Brain pericyte (primary cell): Measurements from ENCODE around the gene ALCAM.
A peak's percentile ranks its signal among the peaks of the same experiment; 100 is the strongest.

Experiments used
- DNase-seq: peaks from one replicate; pipeline ENCODE4 v3.0.0-alpha.2; 2012; ENCODE audit warnings: low read depth, low spot score

ALCAM gene

GRCh38 chr3:105366326-105367062 lies at the start of gene ALCAM:
ALCAM (plus strand) TSS chr3:105366909.
- peak; percentile 99 for DNase-seq

DNA sequence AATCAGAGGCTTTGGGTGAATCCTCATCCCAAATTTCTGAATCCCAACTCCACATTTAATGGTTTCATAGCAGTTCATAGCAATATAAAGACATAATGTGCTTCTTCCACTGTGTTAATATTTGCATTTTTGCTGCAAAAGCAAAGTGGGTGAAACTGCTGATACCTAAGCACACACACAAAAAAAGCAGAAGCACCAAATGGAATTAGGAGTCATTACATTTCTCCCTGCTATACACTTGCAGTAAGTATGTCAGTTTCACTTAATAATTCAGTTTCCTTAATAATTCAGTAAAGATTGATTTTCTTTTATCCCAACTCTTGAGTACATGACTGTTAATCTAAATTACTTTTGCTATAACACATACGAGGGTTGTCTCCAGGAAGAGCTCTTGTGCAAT lies 48.9 kb upstream of the ALCAM start:
- DNase-seq = no peak

GRCh38 chr3:105322570-105323273 lies 44.0 kb upstream of the ALCAM start:
- DNase-seq = no peak

DNA sequence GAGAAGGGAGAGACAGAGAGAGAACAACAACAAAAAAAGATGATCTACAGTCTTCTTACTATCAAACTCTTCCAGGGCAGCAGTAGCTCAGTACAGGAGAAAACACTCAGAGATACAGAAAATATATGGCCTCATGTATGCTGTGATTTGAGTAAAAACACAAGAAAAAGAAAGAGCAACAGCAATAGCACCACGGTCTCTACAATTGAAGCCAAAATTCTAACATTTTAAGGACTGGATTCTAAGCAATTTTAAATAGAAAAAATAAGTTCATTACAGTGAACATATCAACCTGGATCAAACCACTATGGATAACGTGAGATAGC lies 43.5 kb upstream of the ALCAM start:
- no peak for DNase-seq

DNA sequence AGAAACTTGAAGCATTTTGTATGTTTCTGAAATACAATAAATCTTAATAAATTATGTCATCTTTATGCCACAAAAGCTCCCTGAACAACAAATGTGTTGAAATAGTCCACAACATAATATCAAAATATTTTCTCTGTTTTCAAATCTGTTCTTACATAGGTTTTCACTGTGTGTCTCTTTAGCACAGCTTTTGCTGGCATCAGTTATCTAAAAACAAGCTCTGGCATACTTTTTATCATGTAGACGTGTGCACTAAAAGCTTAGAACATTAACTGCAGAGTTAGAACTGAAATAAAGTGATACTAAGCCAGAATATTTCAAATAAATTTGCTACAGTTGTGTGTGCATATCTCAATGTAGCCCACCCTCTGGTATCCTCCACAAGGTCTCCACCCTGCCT lies 41.8 kb upstream of the ALCAM start:
- DNase-seq = no peak

DNA sequence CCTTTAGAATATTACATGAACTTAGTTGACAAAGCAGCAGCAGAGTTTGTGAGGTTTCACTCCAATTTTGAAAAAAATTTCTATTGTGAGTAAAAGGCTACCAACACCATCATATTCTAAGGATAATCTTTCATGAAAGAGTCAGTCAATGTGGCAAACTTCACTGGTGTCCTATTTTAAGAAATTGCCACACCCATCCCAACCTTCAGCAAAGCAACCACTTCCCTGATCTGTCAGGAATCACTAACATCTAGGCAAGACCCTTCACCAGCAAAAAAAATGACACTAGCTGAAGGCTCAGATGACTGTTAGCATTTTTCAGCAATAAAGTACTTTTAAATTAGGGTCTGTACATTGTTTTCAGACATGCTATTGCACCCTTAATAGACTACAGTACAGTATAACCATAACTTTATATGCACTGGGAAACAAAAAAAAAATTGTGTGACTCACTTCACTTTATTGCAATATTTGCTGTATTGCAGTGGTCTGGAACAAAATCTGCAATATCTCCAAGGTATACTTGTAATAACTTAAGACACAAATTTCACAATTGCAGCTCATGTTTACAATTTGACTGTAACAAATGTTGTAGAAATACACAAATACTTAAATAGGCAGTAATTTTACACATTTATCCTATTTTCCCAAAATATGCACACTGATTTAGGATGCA lies 38.9 kb upstream of the ALCAM start:
- DNase-seq = no peak

- DNase-seq = no peak
These were observed 38.4 kb upstream of the ALCAM start for GRCh38 chr3:105328338-105328730.

DNA sequence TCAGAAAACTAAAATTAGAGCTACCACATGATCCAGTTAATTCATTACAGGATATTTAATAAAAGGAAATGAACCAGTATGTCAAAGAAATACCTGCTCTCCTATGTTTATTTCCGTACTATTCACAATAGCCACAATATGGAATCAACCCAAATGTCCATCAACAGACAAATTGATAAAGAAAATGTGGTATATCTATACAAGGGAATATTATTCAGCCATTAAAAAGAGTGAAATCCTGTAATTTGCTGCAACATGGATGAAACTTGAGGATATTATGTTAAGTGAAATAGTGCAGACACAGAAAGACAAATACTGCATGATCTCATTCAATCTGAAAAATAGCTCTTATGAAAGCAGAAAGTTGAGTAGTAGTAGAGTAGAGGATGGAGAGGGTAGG lies 33.7 kb upstream of the ALCAM start:
- DNase-seq = no peak

GRCh38 chr3:105334138-105334882 lies 32.4 kb upstream of the ALCAM start:
- DNase-seq = no peak

DNA sequence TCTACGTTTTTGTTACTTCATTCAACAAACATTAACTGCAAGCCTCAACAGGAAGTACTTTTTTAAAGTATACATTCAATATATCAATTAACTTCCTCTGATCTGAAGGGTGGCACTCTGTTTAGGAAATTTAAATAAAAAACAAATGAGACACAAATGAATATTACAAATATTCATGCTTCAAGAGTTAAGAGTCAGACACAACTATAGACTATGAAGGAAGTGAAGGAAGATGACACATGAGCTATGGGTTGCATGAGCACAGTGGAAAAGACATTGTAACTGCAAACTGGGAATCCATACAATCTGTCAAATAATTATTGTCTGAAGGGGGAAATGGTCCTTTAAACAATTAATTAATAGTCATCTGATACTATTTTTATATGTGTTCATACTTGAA lies 26.8 kb upstream of the ALCAM start:
- no peak for DNase-seq

DNA sequence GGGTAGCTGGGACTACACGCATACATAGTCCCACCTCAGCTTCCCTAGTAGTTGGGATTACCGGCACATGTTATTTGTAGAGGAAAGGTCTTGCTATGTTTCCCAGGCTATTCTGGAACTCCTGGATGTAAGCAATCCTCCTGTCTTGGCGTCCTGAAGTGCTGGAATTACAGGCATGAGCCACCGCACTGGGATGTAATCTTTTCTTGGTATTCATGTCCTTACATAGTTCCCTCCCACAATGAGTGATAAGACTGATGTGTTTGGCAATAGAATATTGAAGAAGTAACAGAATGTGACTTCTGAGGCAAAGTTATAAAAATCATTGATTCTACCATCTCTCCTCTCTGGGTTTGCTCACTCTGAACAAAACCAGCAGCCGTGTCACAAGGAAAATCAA lies 22.7 kb upstream of the ALCAM start:
- DNase-seq = no peak

- DNase-seq = no peak
These were observed 21.6 kb upstream of the ALCAM start for GRCh38 chr3:105345156-105345555.

- no peak for DNase-seq
These were observed 18.9 kb upstream of the ALCAM start for GRCh38 chr3:105347625-105348302.

DNA sequence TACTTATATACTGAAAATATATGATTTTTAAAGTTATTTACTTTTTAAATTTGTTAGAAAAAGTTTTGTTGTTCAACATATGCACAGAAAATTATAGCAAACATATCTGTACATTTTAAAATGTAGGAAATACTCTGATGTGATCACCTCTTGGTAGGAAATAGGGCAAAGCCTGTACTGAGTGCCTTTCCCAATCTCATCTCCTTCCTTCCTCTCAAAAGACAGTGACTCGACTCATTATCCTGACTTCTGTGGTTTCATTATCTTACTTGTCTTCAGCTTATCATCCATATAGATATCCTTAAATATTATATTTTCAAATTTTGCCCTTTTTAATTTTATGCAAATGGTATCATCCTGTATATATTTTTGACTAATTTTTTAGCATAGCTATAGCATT lies 18.4 kb upstream of the ALCAM start:
- DNase-seq = no peak

DNA sequence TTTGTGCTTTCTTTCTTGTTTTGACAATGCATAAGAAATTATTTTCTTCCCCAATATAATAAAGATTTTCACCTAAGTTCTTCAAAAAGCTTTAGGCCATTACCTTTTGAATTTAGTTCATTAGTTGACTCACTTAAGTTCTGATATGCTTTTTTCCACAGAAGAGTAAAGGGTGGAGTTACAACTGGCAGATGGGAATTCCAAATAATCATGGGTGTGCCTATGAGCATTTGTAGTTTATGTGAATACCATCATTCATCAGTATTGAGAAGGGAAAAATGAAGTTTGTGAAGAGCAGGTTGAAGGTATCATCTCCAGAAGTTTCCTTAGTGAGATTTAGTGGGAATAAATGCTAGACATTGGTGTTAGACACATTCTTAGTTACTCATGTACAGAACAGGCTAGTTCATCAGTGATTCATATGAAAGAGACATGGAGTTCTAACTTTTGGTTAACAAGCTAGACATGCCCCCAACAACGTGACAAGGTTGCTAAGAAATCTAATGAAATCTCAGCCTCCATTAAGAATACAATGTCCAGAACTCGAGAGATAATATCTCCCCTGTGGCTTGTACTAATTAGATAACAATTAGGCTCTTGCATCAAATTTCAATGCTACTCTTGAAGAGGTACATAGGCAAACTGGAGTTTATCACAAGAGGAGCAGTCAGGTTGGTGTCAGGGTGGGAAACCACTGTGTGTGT lies 16.9 kb upstream of the ALCAM start:
- no peak for DNase-seq

GRCh38 chr3:105351821-105352220 lies 14.9 kb upstream of the ALCAM start:
- DNase-seq = no peak

DNA sequence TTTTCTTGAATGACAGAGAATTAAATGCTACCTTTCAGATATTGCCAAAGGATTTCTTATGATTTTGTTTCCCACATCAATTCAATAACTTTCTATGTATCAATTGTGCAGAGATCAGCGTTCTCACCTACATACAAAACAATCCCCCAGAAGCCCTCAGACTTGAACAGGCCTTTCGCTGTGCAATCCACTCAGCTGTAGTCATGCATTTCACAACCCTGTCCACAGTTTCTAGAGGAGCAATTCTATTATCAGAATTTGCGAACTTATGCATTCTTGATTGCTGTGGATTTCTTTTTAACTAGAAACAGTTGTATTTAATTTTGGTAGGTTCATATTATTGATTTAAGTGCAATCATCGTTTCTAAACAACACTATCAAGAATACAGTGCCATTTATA lies 13.7 kb upstream of the ALCAM start:
- DNase-seq = no peak

DNA sequence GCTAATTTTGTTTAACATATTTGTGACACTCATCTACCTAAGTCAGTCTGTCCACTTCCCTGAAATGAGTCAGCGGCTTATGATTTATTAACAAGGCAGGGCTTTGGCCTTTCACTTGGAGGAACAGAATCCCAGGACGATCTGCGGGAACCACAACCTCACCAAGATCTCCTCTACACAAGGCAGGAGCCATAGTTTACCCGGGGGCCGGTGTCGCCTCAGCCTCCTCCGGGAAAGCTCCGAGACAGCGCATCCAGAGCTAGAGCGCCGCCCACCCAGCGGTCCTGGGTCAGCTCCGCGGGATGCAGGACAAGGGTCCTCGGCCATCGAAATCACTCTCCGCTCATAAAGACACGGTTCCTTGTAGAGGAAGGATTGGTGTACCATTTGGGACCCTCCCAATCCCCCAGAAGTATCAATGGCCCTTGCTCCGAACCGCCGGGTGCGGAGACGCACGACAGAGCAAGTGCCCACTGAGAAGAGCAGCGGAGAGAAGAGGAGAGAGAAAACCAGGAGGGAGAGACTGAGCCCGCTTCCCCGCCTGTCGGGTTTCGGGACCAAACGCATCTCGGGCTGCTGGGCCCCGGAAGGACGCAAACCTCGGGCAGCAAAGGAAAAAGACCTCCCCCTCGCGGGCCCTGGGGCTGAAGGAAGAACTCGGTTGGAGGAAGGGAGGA lies 13.1 kb upstream of the ALCAM start:
- no peak for DNase-seq

- DNase-seq = no peak
These were observed 12.3 kb upstream of the ALCAM start for GRCh38 chr3:105354429-105354828.

DNA sequence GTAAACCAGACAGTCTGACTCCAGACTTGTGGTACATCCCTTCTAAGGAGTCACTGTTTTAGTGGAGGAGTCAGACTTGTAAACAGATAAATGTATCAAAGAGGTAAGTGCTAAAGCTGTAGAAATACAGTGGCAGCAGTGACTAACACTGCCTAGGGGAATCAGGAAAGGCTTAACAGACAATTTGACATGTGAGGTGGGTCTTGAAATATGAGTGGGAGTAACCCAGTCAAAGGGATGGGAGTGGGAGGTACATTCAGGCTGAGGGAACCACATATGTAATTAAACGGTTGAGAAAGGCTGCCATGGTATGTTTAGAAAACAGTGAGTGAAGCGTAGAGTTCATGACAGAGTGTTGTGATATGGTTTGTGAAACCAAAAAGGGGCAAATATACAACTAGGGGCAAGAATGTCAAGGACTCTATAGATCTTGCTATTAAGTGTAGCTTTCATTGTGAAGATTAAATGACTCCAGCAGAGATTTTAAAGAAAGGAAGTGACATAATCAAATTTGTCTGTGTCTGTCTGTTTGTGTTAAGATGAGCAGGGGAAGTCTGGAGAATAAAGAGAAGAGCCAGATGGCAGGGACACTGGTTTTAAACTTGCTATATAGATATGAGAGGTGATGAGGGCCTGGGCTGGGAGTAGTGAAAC lies 11.2 kb upstream of the ALCAM start:
- DNase-seq = no peak
